ENCODE measurements around the gene GNAI1.
"Not testable (repeated sequence)": the region's sequence is repeated elsewhere in the genome, so short reads cannot be mapped to it uniquely, and the experiment has no call there.

Gene GNAI1

GRCh38 chr7:80132594-80132993 lies 2.0 kb upstream of the GNAI1 start:
- no peak for DNase-seq (ENCODE audit: low read depth)

GRCh38 chr7:80133361-80134114 lies 1.1 kb upstream of the GNAI1 start:
- peak; percentile 19 for DNase-seq (ENCODE audit: low read depth)

- DNase-seq (ENCODE audit: low read depth) = no peak
Observed at GRCh38 chr7:80134115-80134535, 506 bp upstream of the GNAI1 start.

- peak; percentile 19 for DNase-seq (ENCODE audit: low read depth)
Observed at GRCh38 chr7:80135309-80136104, 876 bp downstream of the GNAI1 start.

GRCh38 chr7:80136261-80137055 lies 1.8 kb downstream of the GNAI1 start:
- peak; percentile 30 for DNase-seq (ENCODE audit: low read depth)

- DNase-seq (ENCODE audit: low read depth) = no peak
Observed at GRCh38 chr7:80137410-80137809, 2.8 kb downstream of the GNAI1 start.

GRCh38 chr7:80139236-80139635 lies 4.6 kb downstream of the GNAI1 start:
- DNase-seq (ENCODE audit: low read depth) = peak; percentile 7

- DNase-seq (ENCODE audit: low read depth) = no peak
Observed at GRCh38 chr7:80140388-80140787, 5.8 kb downstream of the GNAI1 start.

GRCh38 chr7:80141376-80141775 lies 6.7 kb downstream of the GNAI1 start:
- DNase-seq (ENCODE audit: low read depth) = no peak

GRCh38 chr7:80142853-80143580 lies 8.4 kb downstream of the GNAI1 start:
- no peak for DNase-seq (ENCODE audit: low read depth)

GRCh38 chr7:80145780-80146422 lies 11.3 kb downstream of the GNAI1 start:
- DNase-seq (ENCODE audit: low read depth) = peak; percentile 86

GRCh38 chr7:80146545-80147182 lies 12.0 kb downstream of the GNAI1 start:
- DNase-seq (ENCODE audit: low read depth) = no peak

- DNase-seq (ENCODE audit: low read depth) = peak; percentile 90
Observed at GRCh38 chr7:80147543-80148391, 13.1 kb downstream of the GNAI1 start.

GRCh38 chr7:80150611-80151273 lies 16.1 kb downstream of the GNAI1 start:
- peak; percentile 71 for DNase-seq (ENCODE audit: low read depth)

GRCh38 chr7:80151274-80151665 lies 16.6 kb downstream of the GNAI1 start:
- peak; percentile 78 for DNase-seq (ENCODE audit: low read depth)

GRCh38 chr7:80153446-80153845 lies 18.8 kb downstream of the GNAI1 start:
- DNase-seq (ENCODE audit: low read depth) = no peak

GRCh38 chr7:80154656-80155333 lies 20.2 kb downstream of the GNAI1 start:
- DNase-seq (ENCODE audit: low read depth) = peak; percentile 71

GRCh38 chr7:80155374-80155773 lies 20.7 kb downstream of the GNAI1 start:
- DNase-seq (ENCODE audit: low read depth) = no peak

GRCh38 chr7:80157770-80158169 lies 23.1 kb downstream of the GNAI1 start:
- DNase-seq (ENCODE audit: low read depth) = not testable (repeated sequence)

All from fibroblast of gingiva (primary cell).